Gastroesophageal sphincter (tissue), 4 donors: ENCODE results near the gene C2CD4C. TPM values are rescaled to one million over a fixed set of nuclear protein-coding genes. Genes with fewer than 3 reads are reported as not detected.

ENCODE experiments used
- ATAC-seq: fragments of 150-250 bp; one replicate; pipeline ENCODE4 v1.9.1; 2016; ENCODE audit warnings: mild to moderate bottlenecking, moderate library complexity
- H3K27ac ChIP-seq, 4 donors: fragments of 200-600 bp; sonication (generic) in 3 of 4; 1 replicate in 3 of 4; 2 replicates in 1 of 4; pipeline ENCODE4 v1.5.1; 2016 to 2019
- H3K27me3 ChIP-seq: fragments of 200-600 bp; sonication (generic); one replicate; pipeline ENCODE4 v1.5.1; 2019
- H3K36me3 ChIP-seq, 2 donors: fragments of 200-600 bp; sonication (generic); one replicate each; pipeline ENCODE4 v1.5.1; 2019; ENCODE audit warnings: control low read depth in 1 of 2
- H3K4me1 ChIP-seq, 3 donors: fragments of 200-600 bp; sonication (generic); 1 replicate in 2 of 3; 2 replicates in 1 of 3; pipeline ENCODE4 v1.5.1; 2016 to 2019; ENCODE audit warnings: control low read depth in 2 of 3
- H3K4me3 ChIP-seq, 2 donors: fragments of 200-600 bp; sonication (generic); one replicate each; pipeline ENCODE4 v1.5.1; 2019; ENCODE audit warnings: mild to moderate bottlenecking in 1 of 2, moderate library complexity in 1 of 2
- H3K9me3 ChIP-seq, 3 donors: fragments of 200-600 bp; sonication (generic); one replicate each; pipeline ENCODE4 v1.5.1; 2017 to 2019; ENCODE audit warnings: control low read depth in 2 of 3
- EP300 ChIP-seq: sonication (generic); formaldehyde crosslinking; IDR thresholded peaks from one replicate; pipeline ENCODE4 v1.6.1; 2017; ENCODE audit warnings: antibody characterized with exemption, mild to moderate bottlenecking
- POLR2A ChIP-seq, 2 donors: fragments of 450-650 bp; IDR thresholded peaks; one replicate each; pipeline ENCODE4 v1.6.1; 2017; ENCODE audit warnings: antibody characterized with exemption in 2 of 2, mild to moderate bottlenecking in 2 of 2, moderate library complexity in 1 of 2
- POLR2AphosphoS5 ChIP-seq: sonication (generic); formaldehyde crosslinking; IDR thresholded peaks from one replicate; pipeline ENCODE4 v1.6.1; 2017; ENCODE audit warnings: antibody characterized with exemption
- WGBS, 2 donors: methylation state at CpG; one replicate each; pipeline ENCODE4 v1.1.5; 2018; ENCODE audit warnings: low coverage in 1 of 2; 5-methylcytosine and 5-hydroxymethylcytosine counted together
- total RNA-seq, 4 donors: library from RNA; depleted of rRNA; stranded (reverse); fragments of >200 nt; gene quantifications; one replicate each; pipeline ENCODE4 v1.1.0, GENCODE V29; 2016
- TF ChIP-seq, protein P1 (sequence below), 4 experiments: fragments of 200-600 bp in 2 of 4; fragments of 450-650 bp in 2 of 4; sonication (generic) in 1 of 4; IDR thresholded peaks; one replicate each; pipeline ENCODE4 v1.5.1; 2017 to 2019; ENCODE audit warnings: antibody characterized with exemption in 4 of 4, mild to moderate bottlenecking in 2 of 4, moderate library complexity in 2 of 4

Gene C2CD4C
- total RNA-seq, 4 donors from 2014 or later: 0.19 to 2.7 (median 0.67) TPM; not detected in 1

DNA sequence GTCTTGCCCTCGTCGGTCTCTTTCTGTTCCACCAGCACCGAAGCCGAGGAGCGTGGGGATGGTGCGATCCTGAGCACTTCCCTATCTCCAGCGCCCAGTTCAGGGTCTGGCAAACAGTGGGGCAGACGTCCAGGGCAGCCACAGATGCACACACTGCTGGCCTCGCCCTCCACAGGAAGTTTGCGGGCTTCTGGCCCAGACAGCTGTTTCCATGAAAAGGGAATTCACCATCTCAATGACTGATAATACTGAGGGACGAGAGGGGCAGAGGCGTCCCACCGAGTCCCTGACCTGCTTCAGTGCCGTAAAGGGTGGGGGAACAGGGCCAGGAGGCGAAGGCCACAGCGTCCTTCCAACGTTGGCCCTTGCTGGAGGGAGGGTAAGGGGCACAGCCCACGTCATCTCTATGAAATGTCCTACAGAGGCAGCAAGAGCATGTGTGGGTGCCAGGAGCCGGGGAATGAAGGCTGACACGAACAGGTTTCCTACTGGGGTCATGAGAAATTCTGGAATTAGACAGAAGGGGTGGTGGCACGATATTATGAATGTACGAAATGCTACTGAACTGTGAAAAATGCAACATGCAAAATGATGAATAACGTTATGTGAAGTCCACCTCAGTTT, 32.4 kb upstream of the C2CD4C start:
- TF ChIP-seq EP300 (no peak), POLR2AphosphoS5 (no peak), POLR2A (IDR thresholded peaks at IDR 0.05) (no peak)
- TF ChIP-seq, protein P1, sequence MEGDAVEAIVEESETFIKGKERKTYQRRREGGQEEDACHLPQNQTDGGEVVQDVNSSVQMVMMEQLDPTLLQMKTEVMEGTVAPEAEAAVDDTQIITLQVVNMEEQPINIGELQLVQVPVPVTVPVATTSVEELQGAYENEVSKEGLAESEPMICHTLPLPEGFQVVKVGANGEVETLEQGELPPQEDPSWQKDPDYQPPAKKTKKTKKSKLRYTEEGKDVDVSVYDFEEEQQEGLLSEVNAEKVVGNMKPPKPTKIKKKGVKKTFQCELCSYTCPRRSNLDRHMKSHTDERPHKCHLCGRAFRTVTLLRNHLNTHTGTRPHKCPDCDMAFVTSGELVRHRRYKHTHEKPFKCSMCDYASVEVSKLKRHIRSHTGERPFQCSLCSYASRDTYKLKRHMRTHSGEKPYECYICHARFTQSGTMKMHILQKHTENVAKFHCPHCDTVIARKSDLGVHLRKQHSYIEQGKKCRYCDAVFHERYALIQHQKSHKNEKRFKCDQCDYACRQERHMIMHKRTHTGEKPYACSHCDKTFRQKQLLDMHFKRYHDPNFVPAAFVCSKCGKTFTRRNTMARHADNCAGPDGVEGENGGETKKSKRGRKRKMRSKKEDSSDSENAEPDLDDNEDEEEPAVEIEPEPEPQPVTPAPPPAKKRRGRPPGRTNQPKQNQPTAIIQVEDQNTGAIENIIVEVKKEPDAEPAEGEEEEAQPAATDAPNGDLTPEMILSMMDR (IDR thresholded peaks at IDR 0.05): no peak
- H3K9me3 ChIP-seq: no peaks in the 10 kb centered on the region
- peak; percentile 37 for ATAC-seq
- no peaks in the 10 kb centered on the region for H3K4me1 ChIP-seq
- peaks cover 11% of the 10 kb centered on the region for H3K27me3 ChIP-seq
- H3K4me3 ChIP-seq: no peak overlapping the region
- H3K27ac ChIP-seq: no peak overlapping the region
- peaks cover 0 to 21% of the 10 kb centered on the region in 2 donors for H3K36me3 ChIP-seq
- WGBS, 2 donors: 62 to 66% methylated on average over 12 to 18 of the region's 23 CpGs

DNA sequence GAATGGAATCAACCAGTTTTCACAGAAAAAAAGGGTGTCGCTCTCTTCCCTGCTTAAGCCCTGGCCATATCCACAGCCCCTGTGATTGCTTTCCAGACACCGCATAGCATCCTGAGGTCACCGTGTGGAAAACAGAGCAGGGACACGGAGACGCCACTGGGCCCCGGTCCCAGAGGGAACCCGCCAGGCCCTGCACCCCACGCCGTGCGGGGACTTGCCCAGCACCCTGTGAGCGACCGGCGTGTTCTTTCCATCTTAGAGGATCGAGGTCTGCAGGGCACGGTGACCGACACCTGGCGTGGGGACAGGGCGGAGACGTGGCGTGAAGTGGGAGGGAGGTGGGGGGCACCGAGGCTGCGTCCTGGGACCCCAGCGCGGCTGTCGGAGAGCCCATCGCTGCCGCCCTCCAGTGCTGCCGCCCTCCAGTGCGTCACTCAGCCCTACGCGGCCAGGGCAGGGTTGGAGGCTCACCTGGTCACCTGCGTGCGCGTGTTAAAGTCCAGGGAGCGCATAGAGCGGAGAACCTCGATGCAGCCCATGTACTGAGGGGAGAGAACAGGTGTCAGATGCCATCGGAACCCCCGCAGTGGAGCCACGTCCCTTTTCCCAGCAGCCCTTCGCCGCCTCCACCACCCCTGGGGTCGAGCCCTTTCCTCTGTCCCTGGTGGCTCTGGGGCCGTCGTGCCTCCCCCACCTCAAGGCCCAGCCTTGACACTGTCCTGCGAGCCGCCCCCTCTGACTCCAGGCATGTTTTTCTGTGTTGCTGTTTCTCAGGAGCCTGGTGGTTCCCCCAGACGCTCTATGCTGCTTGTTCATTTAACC, 31.7 kb upstream of the C2CD4C start:
- 61 to 100% methylated on average over 1 to 6 of the region's 48 CpGs for WGBS, 2 donors
- H3K36me3 ChIP-seq: peaks cover 0 to 26% of the 10 kb centered on the region in 2 donors
- H3K4me3 ChIP-seq: no peak overlapping the region

DNA sequence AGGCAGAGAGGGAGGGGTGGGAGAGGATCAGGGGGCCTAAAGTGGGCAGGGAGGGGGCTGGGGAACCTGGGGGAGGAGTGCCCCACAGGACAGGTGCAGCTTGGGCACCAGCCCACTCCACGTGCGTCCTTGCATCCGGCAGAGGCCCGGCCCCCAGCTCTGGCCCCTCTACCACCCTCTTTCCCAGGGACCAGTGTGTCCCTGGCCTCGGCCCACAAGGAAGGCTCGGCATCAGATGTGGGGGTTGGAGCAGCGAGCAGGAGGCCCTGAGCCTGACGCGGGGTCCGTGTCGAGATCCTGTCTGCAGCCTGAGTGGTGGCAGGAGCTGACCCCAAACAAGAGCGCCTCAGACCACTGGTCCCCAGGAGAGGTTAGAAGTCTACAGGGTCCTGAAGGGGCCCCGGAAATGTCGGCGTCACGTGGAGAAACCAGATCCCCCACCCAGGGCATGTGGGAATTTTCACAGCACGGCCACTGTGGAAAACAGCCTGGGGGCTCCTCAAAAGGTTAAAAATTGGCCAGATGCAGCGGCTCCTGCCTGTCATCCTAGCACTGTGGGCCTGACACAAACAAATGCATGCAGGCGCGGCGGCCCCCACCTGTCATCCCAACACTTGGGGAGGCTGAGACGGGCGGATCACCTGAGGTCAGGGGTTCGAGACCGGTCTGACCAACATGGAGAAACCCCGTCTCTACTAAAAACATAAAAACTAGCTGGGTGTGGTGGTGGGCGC, 30.4 kb upstream of the C2CD4C start:
- WGBS, 2 donors: 44 to 100% methylated on average over 2 to 3 of the region's 27 CpGs
- TF ChIP-seq EP300: no peak
- TF ChIP-seq POLR2AphosphoS5: no peak
- no peak for TF ChIP-seq POLR2A (IDR thresholded peaks at IDR 0.05)
- TF ChIP-seq, protein P1 (IDR thresholded peaks at IDR 0.05): no peak
- ATAC-seq: no peak
- Histone ChIP-seq H3K27ac (no peak overlapping the region), H3K4me3 (no peak overlapping the region), H3K27me3 (peaks cover 11% of the 10 kb centered on the region), H3K9me3 (no peaks in the 10 kb centered on the region), H3K4me1 (no peaks in the 10 kb centered on the region), H3K36me3 (peaks cover 0 to 28% of the 10 kb centered on the region in 2 donors)

More for the DNA sequence above, 31.7 kb upstream of the C2CD4C start:
- Histone ChIP-seq H3K9me3 (no peaks in the 10 kb centered on the region), H3K27me3 (peaks cover 11% of the 10 kb centered on the region), H3K4me1 (no peaks in the 10 kb centered on the region), H3K27ac (no peak overlapping the region)
- TF ChIP-seq, protein P1 (IDR thresholded peaks at IDR 0.05): no peak
- TF ChIP-seq POLR2AphosphoS5 (no peak), POLR2A (IDR thresholded peaks at IDR 0.05) (no peak), EP300 (no peak)
- no peak for ATAC-seq

DNA sequence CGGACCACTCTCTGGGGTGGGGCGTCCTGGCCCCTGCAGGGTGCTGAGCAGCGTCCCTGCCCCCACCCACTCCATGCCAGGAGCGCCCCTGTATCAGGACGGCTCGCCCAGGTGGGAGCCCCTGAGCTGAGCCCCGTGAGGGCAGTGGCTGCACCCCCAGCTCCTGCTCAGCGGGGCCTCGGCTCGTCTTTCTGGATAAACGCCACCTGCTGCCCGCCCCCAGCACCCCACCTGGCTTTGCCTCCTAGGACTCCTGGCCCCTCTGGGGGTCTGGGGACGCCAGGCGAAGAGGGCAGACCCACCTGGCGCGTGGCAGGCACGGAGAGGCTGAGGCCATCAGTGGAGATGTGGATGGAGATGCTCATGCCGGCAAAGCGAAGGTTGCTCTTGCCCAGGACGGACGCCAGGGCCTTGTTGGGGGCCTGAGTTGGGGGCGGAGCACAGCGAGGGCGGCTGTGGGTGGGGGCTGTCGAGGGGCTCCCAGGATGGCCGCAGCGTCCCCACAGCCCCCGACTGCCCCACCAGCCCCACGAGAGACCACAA, 29.5 kb upstream of the C2CD4C start:
- no CpG with 5 or more reads among the region's 29 CpGs for WGBS, 2 donors
- Histone ChIP-seq H3K27ac (no peak overlapping the region), H3K4me3 (no peak overlapping the region), H3K36me3 (peaks cover 0 to 32% of the 10 kb centered on the region in 2 donors), H3K27me3 (peaks cover 11% of the 10 kb centered on the region), H3K9me3 (no peaks in the 10 kb centered on the region), H3K4me1 (no peaks in the 10 kb centered on the region)
- no peak for ATAC-seq
- TF ChIP-seq, protein P1 (IDR thresholded peaks at IDR 0.05): no peak
- TF ChIP-seq EP300 (no peak), POLR2AphosphoS5 (no peak), POLR2A (IDR thresholded peaks at IDR 0.05) (no peak)
